GM23338 (cell line): ENCODE measurements around the gene RTL10.

ENCODE experiments used
- CTCF ChIP-seq, 2 experiments: fragments of 200-600 bp in 1 of 2; sonication (generic) in 1 of 2; conservative IDR thresholded peaks; 2 replicates each; pipeline versions ENCODE4 v1.5.1 to v1.6.1; 2016 to 2017; ENCODE audit warnings: antibody characterized with exemption in 2 of 2, low read depth in 2 of 2, mild to moderate bottlenecking in 2 of 2, moderate library complexity in 1 of 2
- EZH2 ChIP-seq: fragments of 200-600 bp; sonication (generic); IDR thresholded peaks from one replicate; pipeline ENCODE4 v1.8.0; 2017; ENCODE audit warnings: antibody characterized with exemption, mild to moderate bottlenecking, low read depth; ENCODE audit not compliant: unreplicated experiment
- NANOG ChIP-seq: IDR thresholded peaks from 2 replicates; pipeline ENCODE4 v1.6.1; 2016; ENCODE audit warnings: antibody characterized with exemption, borderline replicate concordance

- TF ChIP-seq CTCF (conservative IDR thresholded peaks at IDR 0.05; ENCODE audit: low read depth in 2 of 2) (no peak), NANOG (no peak), EZH2 (no peak)
Observed at GRCh38 chr22:19871023-19871844, 16.6 kb upstream of the RTL10 start.
